ENCODE data around the gene COX6B2.
A peak's percentile ranks its signal among the peaks of the same experiment; 100 is the strongest.

COX6B2 gene

GRCh38 chr19:55341595-55342531 lies 12.7 kb downstream of the COX6B2 start:
- DNase-seq (ENCODE audit: low spot score) = no peak

GRCh38 chr19:55341171-55341588 lies 13.3 kb downstream of the COX6B2 start:
- DNase-seq (ENCODE audit: low spot score) = peak; percentile 93

- no peak for DNase-seq (ENCODE audit: low spot score)
Observed at GRCh38 chr19:55340784-55341147, 13.8 kb downstream of the COX6B2 start.

GRCh38 chr19:55339889-55340783 lies 14.4 kb downstream of the COX6B2 start:
- no peak for DNase-seq (ENCODE audit: low spot score)

GRCh38 chr19:55339105-55339888 lies 15.2 kb downstream of the COX6B2 start, which contains the start of gene KMT5C:
TSS of gene KMT5C (plus strand) at chr19:55339876. CDS start at chr19:55341937, 2,061 bp downstream.
- peak; percentile 100 for DNase-seq (ENCODE audit: low spot score)

GRCh38 chr19:55336101-55336500 lies 18.4 kb downstream of the COX6B2 start:
- DNase-seq (ENCODE audit: low spot score) = peak; percentile 63

GRCh38 chr19:55333870-55334269 lies 20.6 kb downstream of the COX6B2 start:
- no peak for DNase-seq (ENCODE audit: low spot score)

GRCh38 chr19:55329791-55330190 lies 24.7 kb downstream of the COX6B2 start:
- peak; percentile 63 for DNase-seq (ENCODE audit: low spot score)

- DNase-seq (ENCODE audit: low spot score) = peak; percentile 33
Observed at GRCh38 chr19:55328774-55329318, 25.7 kb downstream of the COX6B2 start.

- no peak for DNase-seq (ENCODE audit: low spot score)
Observed at GRCh38 chr19:55325172-55325571, 29.3 kb downstream of the COX6B2 start, which contains the start of gene TMEM150B. TSS of gene TMEM150B (minus strand) at chr19:55325341. CDS start at chr19:55321036, 4,305 bp downstream.

- DNase-seq (ENCODE audit: low spot score) = no peak
Observed at GRCh38 chr19:55324662-55325061, 29.9 kb downstream of the COX6B2 start.

- no peak for DNase-seq (ENCODE audit: low spot score)
Observed at GRCh38 chr19:55322204-55322885, 32.2 kb downstream of the COX6B2 start.

GRCh38 chr19:55321466-55322137 lies 32.9 kb downstream of the COX6B2 start:
- no peak for DNase-seq (ENCODE audit: low spot score)

GRCh38 chr19:55320844-55321419 lies 33.6 kb downstream of the COX6B2 start:
- DNase-seq (ENCODE audit: low spot score) = no peak

- peak; percentile 67 for DNase-seq (ENCODE audit: low spot score)
Observed at GRCh38 chr19:55319785-55320184, 34.7 kb downstream of the COX6B2 start.

- DNase-seq (ENCODE audit: low spot score) = no peak
Observed at GRCh38 chr19:55316646-55317045, 37.9 kb downstream of the COX6B2 start.

GRCh38 chr19:55315956-55316525 lies 38.5 kb downstream of the COX6B2 start:
- DNase-seq (ENCODE audit: low spot score) = no peak

GRCh38 chr19:55314396-55314795 lies 40.1 kb downstream of the COX6B2 start:
- no peak for DNase-seq (ENCODE audit: low spot score)
